ENCODE measurements around the gene C2.

Gene C2

DNA sequence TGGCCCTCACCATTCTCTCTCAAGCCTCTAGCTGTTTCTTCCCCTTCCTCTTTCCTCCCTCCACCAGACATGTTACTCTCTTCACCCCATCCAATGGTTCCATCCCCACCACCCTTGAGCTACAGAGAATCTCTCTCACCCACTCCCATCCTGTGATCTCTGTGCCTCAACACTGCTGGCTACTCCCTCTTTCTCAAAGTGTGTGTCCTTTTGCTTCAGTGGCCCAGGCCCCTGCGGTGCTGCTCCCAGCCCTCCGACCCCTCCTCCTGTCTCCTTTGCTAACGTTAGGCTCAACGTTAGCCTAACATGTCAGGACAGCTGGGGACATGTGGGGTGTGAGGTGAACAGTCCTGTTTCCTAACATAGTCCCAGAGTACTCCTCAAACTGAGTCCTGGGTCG is 25.4 kb downstream of the C2 start:
- TF ChIP-seq, protein P1, sequence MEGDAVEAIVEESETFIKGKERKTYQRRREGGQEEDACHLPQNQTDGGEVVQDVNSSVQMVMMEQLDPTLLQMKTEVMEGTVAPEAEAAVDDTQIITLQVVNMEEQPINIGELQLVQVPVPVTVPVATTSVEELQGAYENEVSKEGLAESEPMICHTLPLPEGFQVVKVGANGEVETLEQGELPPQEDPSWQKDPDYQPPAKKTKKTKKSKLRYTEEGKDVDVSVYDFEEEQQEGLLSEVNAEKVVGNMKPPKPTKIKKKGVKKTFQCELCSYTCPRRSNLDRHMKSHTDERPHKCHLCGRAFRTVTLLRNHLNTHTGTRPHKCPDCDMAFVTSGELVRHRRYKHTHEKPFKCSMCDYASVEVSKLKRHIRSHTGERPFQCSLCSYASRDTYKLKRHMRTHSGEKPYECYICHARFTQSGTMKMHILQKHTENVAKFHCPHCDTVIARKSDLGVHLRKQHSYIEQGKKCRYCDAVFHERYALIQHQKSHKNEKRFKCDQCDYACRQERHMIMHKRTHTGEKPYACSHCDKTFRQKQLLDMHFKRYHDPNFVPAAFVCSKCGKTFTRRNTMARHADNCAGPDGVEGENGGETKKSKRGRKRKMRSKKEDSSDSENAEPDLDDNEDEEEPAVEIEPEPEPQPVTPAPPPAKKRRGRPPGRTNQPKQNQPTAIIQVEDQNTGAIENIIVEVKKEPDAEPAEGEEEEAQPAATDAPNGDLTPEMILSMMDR (conservative IDR thresholded peaks at IDR 0.05; ENCODE audit: control insufficient read depth, insufficient read depth, low read depth, low read length), result no peak
- H3K4me3 ChIP-seq (ENCODE audit: control insufficient read depth, low read depth, low read length), result no peak overlapping the region
- DNase-seq (ENCODE audit: low read depth), result no peak

DNA sequence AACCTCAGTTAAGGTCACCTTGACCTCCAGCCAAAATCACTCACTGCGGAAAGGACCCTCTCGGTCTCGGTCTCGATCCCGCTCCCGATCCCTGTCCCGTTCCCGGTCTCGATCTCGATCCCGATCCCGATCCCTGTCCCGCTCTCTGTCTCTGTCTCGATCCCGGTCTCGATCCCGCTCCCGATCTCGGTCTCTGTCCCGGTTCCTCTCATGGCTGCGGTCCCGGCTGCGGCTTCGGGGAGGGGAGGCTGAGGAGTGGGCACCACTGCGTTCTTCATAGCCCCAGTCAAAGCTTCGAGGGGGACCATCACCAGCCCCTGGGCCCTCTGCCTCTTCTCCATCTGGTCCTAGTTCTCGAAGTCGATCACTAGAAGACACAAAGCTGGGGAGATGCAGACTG is 27.0 kb downstream of the C2 start:
- TF ChIP-seq, protein P1 (conservative IDR thresholded peaks at IDR 0.05; ENCODE audit: control insufficient read depth, insufficient read depth, low read depth, low read length), result no peak
- no peak for DNase-seq (ENCODE audit: low read depth)
- no peak overlapping the region for H3K4me3 ChIP-seq (ENCODE audit: control insufficient read depth, low read depth, low read length)

DNA sequence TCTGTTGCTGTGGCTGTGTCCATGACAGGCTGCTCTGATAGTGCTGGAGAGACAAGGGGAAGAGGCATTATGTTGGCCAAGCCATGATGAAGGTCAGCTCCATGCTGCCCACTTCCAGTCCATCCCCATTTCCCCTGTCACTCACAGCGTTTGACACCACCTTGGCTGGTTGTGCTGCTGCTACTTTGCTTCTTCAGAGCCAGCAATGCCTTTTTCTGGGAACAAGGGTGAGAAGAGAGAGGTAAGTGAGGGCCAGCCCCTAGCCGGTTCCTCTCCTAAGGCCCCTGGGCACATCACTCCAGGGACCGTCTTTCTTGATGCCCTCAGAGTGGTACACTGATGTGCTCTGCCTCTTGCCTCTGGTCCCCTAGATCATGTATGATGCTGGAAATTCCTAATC is 29.3 kb downstream of the C2 start:
- H3K4me3 ChIP-seq (ENCODE audit: control insufficient read depth, low read depth, low read length), result no peak overlapping the region
- TF ChIP-seq, protein P1 (conservative IDR thresholded peaks at IDR 0.05; ENCODE audit: control insufficient read depth, insufficient read depth, low read depth, low read length), result no peak
- DNase-seq (ENCODE audit: low read depth), result no peak

DNA sequence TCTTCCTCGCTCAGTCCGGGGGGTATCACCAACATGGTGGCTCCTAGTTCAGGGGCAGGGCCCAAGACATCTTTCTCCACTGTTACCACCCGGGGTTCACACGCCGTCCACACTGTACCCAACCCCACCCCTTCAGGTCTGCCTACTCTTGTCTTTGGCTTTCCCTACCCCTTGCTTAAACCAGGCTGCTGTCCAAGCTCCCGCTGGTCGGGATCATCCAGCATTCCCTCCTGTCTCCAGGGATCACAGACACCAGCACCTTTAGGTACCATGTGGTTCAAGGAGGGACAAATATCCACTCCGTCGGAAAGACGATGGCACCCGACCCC is 30.9 kb downstream of the C2 start:
- no peak for DNase-seq (ENCODE audit: low read depth)
- H3K4me3 ChIP-seq (ENCODE audit: control insufficient read depth, low read depth, low read length), result peak overlapping the region; percentile 96
- TF ChIP-seq, protein P1 (conservative IDR thresholded peaks at IDR 0.05; ENCODE audit: control insufficient read depth, insufficient read depth, low read depth, low read length), result no peak

DNA sequence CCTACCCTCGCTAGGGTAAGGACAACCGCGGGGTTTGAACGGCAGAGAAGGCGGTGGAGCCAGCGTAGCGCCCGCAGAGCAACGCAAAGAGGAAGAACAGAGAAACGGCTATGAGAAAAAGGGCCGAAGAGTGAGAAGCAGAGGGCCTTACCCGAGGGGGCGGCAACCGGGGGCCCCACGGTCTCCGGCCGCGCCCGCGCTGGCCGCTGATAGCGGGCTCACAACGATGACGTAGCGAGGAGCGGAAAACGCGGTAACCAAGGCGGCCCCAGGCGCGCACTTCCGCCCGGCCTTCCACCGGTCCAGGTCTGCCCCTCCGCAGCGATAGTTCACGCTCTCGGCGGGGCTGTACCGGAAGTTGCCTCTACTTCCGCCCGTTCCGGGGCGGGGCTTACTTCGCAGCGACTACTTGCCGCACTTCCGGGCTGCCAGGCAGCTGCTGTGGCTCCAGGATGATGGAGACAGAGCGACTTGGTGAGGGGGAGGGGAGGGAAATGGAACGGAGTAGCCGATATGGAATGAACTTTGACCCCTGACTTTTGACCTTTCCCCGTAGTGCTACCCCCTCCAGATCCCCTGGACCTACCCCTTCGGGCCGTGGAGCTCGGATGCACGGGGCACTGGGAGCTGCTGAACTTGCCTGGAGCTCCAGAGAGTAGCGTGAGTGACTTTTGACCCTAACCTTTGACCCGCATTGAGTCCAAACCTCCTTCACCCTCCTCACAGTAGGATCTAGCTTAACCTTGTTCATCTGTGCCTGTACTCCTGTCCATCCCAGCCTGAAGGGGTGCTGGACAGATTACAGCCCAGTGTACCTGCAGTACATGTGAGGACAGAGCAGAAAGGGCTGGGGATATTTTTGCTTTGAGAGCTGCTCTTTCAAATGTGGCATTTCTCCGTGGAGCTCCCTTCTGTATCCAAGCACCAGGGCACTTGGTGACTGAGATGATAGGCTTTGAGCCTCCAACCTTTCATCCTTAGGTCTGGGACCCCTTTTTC is 31.5 kb downstream of the C2 start, which contains the start of the genes NELFE and SKIC2:
Gene NELFE, minus strand, starts transcription at position 231 of the 999 bp plus-strand sequence. CDS start 525 bp downstream, outside the sequence.
Gene SKIC2, plus strand, starts transcription at position 435 of the 999 bp plus-strand sequence. Its CDS starts 18 bp downstream, at position 453.
- peak; percentile 96 for DNase-seq (ENCODE audit: low read depth)
- H3K4me3 ChIP-seq (ENCODE audit: control insufficient read depth, low read depth, low read length), result peak within 1 kb of the TSS; percentile 96
- TF ChIP-seq, protein P1 (conservative IDR thresholded peaks at IDR 0.05; ENCODE audit: control insufficient read depth, insufficient read depth, low read depth, low read length), result no peak

DNA sequence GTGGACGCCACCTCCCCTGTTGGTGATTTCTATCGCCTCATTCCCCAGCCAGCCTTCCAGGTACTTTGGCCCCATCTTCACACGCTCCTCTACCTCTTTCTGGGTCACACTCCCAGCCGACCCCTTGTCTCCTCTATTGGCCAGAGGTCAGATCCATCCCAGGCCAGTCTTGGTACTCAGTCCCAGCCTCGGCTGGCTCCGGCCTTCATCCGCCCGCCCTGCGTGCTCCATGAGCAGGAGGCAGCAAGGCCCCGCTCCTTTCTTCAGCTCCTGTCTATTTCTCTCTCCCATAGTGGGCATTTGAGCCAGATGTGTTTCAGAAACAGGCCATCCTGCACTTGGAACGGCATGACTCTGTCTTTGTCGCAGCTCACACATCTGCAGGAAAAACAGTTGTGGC is 34.1 kb downstream of the C2 start:
- DNase-seq (ENCODE audit: low read depth), result no peak
- TF ChIP-seq, protein P1 (conservative IDR thresholded peaks at IDR 0.05; ENCODE audit: control insufficient read depth, insufficient read depth, low read depth, low read length), result no peak
- no peak overlapping the region for H3K4me3 ChIP-seq (ENCODE audit: control insufficient read depth, low read depth, low read length)
